Stimulated activated CD8-positive, alpha-beta memory T cell treated with anti-CD3 and anti-CD28 coated beads, Interleukin-2, amount 100 ng/mL, for 48 hours (primary cell): ENCODE results near the gene PALD1.
"Not testable (repeated sequence)": the region's sequence is repeated elsewhere in the genome, so short reads cannot be mapped to it uniquely, and the experiment has no call there.

ENCODE experiments used
- DNase-seq, 2 donors: peaks; one replicate each; pipeline ENCODE4 v3.0.0-alpha.2; 2020; ENCODE audit warnings: low read depth in 2 of 2

The PALD1 gene

GRCh38 chr10:70604106-70604505, 125.5 kb downstream of the PALD1 start:
- DNase-seq = no peak

GRCh38 chr10:70605161-70605560, 126.6 kb downstream of the PALD1 start:
- no peak for DNase-seq

GRCh38 chr10:70607936-70608335, 129.4 kb downstream of the PALD1 start:
- DNase-seq = no peak

GRCh38 chr10:70613941-70614340, 135.4 kb downstream of the PALD1 start:
- no peak for DNase-seq

- not testable (repeated sequence) for DNase-seq
Observed at GRCh38 chr10:70614364-70614763, 135.8 kb downstream of the PALD1 start.

- no peak for DNase-seq
Observed at GRCh38 chr10:70615211-70615610, 136.6 kb downstream of the PALD1 start.

GRCh38 chr10:70615784-70616522, 137.4 kb downstream of the PALD1 start:
- no peak for DNase-seq

- no peak for DNase-seq
Observed at GRCh38 chr10:70616761-70617160, 138.2 kb downstream of the PALD1 start.
